ENCODE measurements around the gene ANKRD63.

The ANKRD63 gene

GRCh38 chr15:40313531-40314398 lies 30.9 kb upstream of the ANKRD63 start:
- no peak for DNase-seq (ENCODE audit: low read depth)

- no peak for DNase-seq (ENCODE audit: low read depth)
Measured at GRCh38 chr15:40312370-40313158, 29.7 kb upstream of the ANKRD63 start.

GRCh38 chr15:40310993-40311392 lies 28.1 kb upstream of the ANKRD63 start:
- DNase-seq (ENCODE audit: low read depth), result no peak

GRCh38 chr15:40310001-40310959 lies 27.4 kb upstream of the ANKRD63 start:
- DNase-seq (ENCODE audit: low read depth), result no peak

- DNase-seq (ENCODE audit: low read depth), result no peak
Measured at GRCh38 chr15:40309344-40309862, 26.5 kb upstream of the ANKRD63 start.

GRCh38 chr15:40307421-40308211 lies 24.8 kb upstream of the ANKRD63 start, which contains the start of gene PLCB2:
Gene PLCB2, minus strand, starts transcription at chr15:40307935. Its CDS starts 263 bp downstream, at chr15:40307672.
- peak; percentile 39 for DNase-seq (ENCODE audit: low read depth)

- no peak for DNase-seq (ENCODE audit: low read depth)
Measured at GRCh38 chr15:40306908-40307307, 24.0 kb upstream of the ANKRD63 start.

- DNase-seq (ENCODE audit: low read depth), result no peak
Measured at GRCh38 chr15:40306371-40306770, 23.5 kb upstream of the ANKRD63 start.

- no peak for DNase-seq (ENCODE audit: low read depth)
Measured at GRCh38 chr15:40305281-40305680, 22.4 kb upstream of the ANKRD63 start.

GRCh38 chr15:40303576-40303975 lies 20.7 kb upstream of the ANKRD63 start:
- DNase-seq (ENCODE audit: low read depth), result no peak

GRCh38 chr15:40302981-40303380 lies 20.1 kb upstream of the ANKRD63 start:
- no peak for DNase-seq (ENCODE audit: low read depth)

- no peak for DNase-seq (ENCODE audit: low read depth)
Measured at GRCh38 chr15:40302288-40302886, 19.5 kb upstream of the ANKRD63 start.

GRCh38 chr15:40301467-40302179 lies 18.8 kb upstream of the ANKRD63 start:
- DNase-seq (ENCODE audit: low read depth), result no peak

GRCh38 chr15:40300771-40301170 lies 17.9 kb upstream of the ANKRD63 start:
- DNase-seq (ENCODE audit: low read depth), result no peak

- DNase-seq (ENCODE audit: low read depth), result no peak
Measured at GRCh38 chr15:40300367-40300766, 17.5 kb upstream of the ANKRD63 start.

GRCh38 chr15:40298216-40298935 lies 15.5 kb upstream of the ANKRD63 start:
- DNase-seq (ENCODE audit: low read depth), result no peak

GRCh38 chr15:40297356-40297755 lies 14.5 kb upstream of the ANKRD63 start:
- DNase-seq (ENCODE audit: low read depth), result no peak

- no peak for DNase-seq (ENCODE audit: low read depth)
Measured at GRCh38 chr15:40296561-40297230, 13.8 kb upstream of the ANKRD63 start.
